Measurements from ENCODE around the gene TUBB2B. TPM values are rescaled to one million over a fixed set of nuclear protein-coding genes. Genes with fewer than 3 reads are reported as not detected.

TUBB2B gene
- total RNA-seq, 4 donors from 2014 or later: 1.0 to 3.4 (median 2.5) TPM

- TF ChIP-seq CTCF (IDR thresholded peaks at IDR 0.05; ENCODE audit: low read depth): no peak
These were observed 30.7 kb upstream of the TUBB2B start for GRCh38 chr6:3258201-3258600.

GRCh38 chr6:3253597-3253961, 26.1 kb upstream of the TUBB2B start:
- TF ChIP-seq CTCF (IDR thresholded peaks at IDR 0.05; ENCODE audit: low read depth): no peak

- no peak for TF ChIP-seq CTCF (IDR thresholded peaks at IDR 0.05; ENCODE audit: low read depth)
These were observed 25.6 kb upstream of the TUBB2B start for GRCh38 chr6:3252861-3253596.

GRCh38 chr6:3252369-3252768, 24.9 kb upstream of the TUBB2B start:
- TF ChIP-seq CTCF (IDR thresholded peaks at IDR 0.05; ENCODE audit: low read depth): no peak

- no peak for TF ChIP-seq CTCF (IDR thresholded peaks at IDR 0.05; ENCODE audit: low read depth)
These were observed 24.2 kb upstream of the TUBB2B start for GRCh38 chr6:3251462-3252314.

GRCh38 chr6:3250231-3250675, 22.8 kb upstream of the TUBB2B start:
- no peak for TF ChIP-seq CTCF (IDR thresholded peaks at IDR 0.05; ENCODE audit: low read depth)

- no peak for TF ChIP-seq CTCF (IDR thresholded peaks at IDR 0.05; ENCODE audit: low read depth)
These were observed 22.4 kb upstream of the TUBB2B start for GRCh38 chr6:3249821-3250220.
